HepG2 (cell line): ENCODE results near the gene TUBAL3. TPM values are rescaled to one million over a fixed set of nuclear protein-coding genes. Genes with fewer than 3 reads are reported as not detected.

Source experiments
- HCFC1 ChIP-seq: fragments of 150-350 bp; IDR thresholded peaks from 2 replicates; pipeline ENCODE4 v1.6.1; 2014; ENCODE audit warnings: low read depth, low read length
- HOXA3 ChIP-seq: sonication (generic); formaldehyde crosslinking; IDR thresholded peaks from 2 replicates; pipeline ENCODE4 v1.5.0; 2020; ENCODE audit warnings: missing genetic modification reagents
- KLF13 ChIP-seq: sonication (generic); formaldehyde crosslinking; IDR thresholded peaks from 2 replicates; pipeline ENCODE4 v1.4.0; 2020; ENCODE audit warnings: mild to moderate bottlenecking, missing genetic modification reagents
- MIXL1 ChIP-seq: IDR thresholded peaks from 2 replicates; pipeline ENCODE4 v1.6.1; 2016
- SIN3B ChIP-seq: fragments of 150-350 bp; IDR thresholded peaks from 2 replicates; pipeline ENCODE4 v1.6.1; 2014; ENCODE audit warnings: low read length
- STAG1 ChIP-seq: sonication (generic); formaldehyde crosslinking; IDR thresholded peaks from 2 replicates; pipeline ENCODE4 v1.4.0; 2020; ENCODE audit warnings: missing genetic modification reagents
- ZBTB20 ChIP-seq: sonication (generic); formaldehyde crosslinking; IDR thresholded peaks from 2 replicates; pipeline ENCODE4 v1.8.1; 2023; ENCODE audit warnings: missing genetic modification reagents, low read depth, mild to moderate bottlenecking, borderline replicate concordance
- ZNF24 ChIP-seq: fragments of 450-650 bp; IDR thresholded peaks from 2 replicates; pipeline ENCODE4 v1.6.1; 2017; ENCODE audit warnings: antibody characterized with exemption, mild to moderate bottlenecking
- polyA plus RNA-seq, 8 experiments: library from polyadenylated mRNA; depleted of rRNA in 3 of 8; stranded (reverse) in 7 of 8; unstranded in 1 of 8; fragments of >200 nt; fragmentation: Illumina TruSeq in 4 of 8; extraction: Trizol in 4 of 8; gene quantifications; 2 replicates each; pipeline versions ENCODE4 v1.2.1 to v1.2.3, GENCODE V29; 2011 to 2016; ENCODE audit warnings: low read depth in 4 of 8, missing spikeins in 1 of 8, mixed read lengths in 1 of 8; ENCODE audit not compliant: insufficient read depth in 1 of 8
- total RNA-seq, 5 experiments: library from RNA; depleted of rRNA; stranded (reverse); fragments of >200 nt; fragmentation: Illumina TruSeq; extraction: Trizol; gene quantifications; 2 replicates each; pipeline ENCODE4 v1.2.3, GENCODE V29; 2016; ENCODE audit warnings: low read depth in 1 of 5
- TF ChIP-seq, protein P1 (sequence below): sonication (generic); formaldehyde crosslinking; conservative IDR thresholded peaks from 2 replicates; pipeline ENCODE4 v1.4.0; 2020; ENCODE audit warnings: missing genetic modification reagents
- TF ChIP-seq, protein P2 (sequence below): sonication (generic); formaldehyde crosslinking; IDR thresholded peaks from 2 replicates; pipeline ENCODE4 v1.5.1; 2020; ENCODE audit warnings: missing genetic modification reagents, mild to moderate bottlenecking, borderline replicate concordance
- TF ChIP-seq, protein P3 (sequence below): IDR thresholded peaks from 2 replicates; pipeline ENCODE4 v1.6.1; 2016; ENCODE audit warnings: mild to moderate bottlenecking
- TF ChIP-seq, protein P4 (sequence below): sonication (generic); formaldehyde crosslinking; conservative IDR thresholded peaks from 2 replicates; pipeline ENCODE4 v1.4.0; 2020; ENCODE audit warnings: mild to moderate bottlenecking, missing genetic modification reagents, moderate library complexity

Gene TUBAL3
- total and polyA plus RNA-seq, 2 of the 13 experiments (the other 11 are each of a cell fraction or from before 2014, with no cell fraction given), result 0.07 to 0.26 TPM

DNA sequence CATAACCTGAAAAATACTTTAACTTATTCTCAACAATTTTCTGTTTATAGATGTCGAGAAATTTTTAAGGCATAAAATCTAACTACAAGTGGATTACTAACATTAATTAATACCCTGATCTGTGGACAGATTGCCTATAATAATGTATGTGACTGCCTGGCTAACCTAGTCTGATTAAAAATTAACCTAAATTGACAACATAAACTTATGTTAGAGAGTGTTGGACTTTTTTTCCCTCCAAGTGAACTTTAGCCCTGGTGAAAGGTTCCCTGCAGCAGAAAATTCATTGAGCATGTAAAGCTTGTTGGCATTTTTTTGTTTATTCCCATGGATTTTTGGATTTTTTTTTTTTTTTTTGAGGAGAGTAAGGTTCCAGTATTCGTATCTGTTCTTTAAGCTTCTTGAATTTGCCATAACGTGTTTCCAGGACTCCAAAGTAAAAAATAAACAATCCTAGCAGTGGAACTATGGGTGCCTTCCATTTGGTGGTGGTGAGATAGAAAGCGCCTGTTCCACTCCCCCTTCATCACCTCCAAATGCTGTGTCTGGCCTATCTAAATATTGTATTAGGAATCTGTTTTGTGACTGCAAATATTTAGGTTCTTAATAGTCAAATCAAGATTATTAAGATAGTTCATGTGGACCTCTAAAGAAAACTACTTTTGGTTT is 43.8 kb upstream of the TUBAL3 start (continued):
- TF ChIP-seq STAG1 (CRISPR knock-in tag) (0 out of 2 replicates have a peak, but pooled peaks have one; percentile 2), SIN3B (0 out of 2 replicates have a peak, but pooled peaks have one; percentile 6), ZBTB20 (peak; percentile 75; the same call in 1 of the 2 replicates), KLF13 (CRISPR knock-in tag) (no peak), HOXA3 (no peak), MIXL1 (CRISPR knock-in tag) (peak; percentile 26; the same call in 1 of the 2 replicates), HCFC1 (no peak), ZNF24 (no peak)
- TF ChIP-seq, protein P1, sequence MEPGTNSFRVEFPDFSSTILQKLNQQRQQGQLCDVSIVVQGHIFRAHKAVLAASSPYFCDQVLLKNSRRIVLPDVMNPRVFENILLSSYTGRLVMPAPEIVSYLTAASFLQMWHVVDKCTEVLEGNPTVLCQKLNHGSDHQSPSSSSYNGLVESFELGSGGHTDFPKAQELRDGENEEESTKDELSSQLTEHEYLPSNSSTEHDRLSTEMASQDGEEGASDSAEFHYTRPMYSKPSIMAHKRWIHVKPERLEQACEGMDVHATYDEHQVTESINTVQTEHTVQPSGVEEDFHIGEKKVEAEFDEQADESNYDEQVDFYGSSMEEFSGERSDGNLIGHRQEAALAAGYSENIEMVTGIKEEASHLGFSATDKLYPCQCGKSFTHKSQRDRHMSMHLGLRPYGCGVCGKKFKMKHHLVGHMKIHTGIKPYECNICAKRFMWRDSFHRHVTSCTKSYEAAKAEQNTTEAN (CRISPR knock-in tag), result 0 out of 2 replicates have a peak, but pooled peaks have one; percentile 13
- TF ChIP-seq, protein P2, sequence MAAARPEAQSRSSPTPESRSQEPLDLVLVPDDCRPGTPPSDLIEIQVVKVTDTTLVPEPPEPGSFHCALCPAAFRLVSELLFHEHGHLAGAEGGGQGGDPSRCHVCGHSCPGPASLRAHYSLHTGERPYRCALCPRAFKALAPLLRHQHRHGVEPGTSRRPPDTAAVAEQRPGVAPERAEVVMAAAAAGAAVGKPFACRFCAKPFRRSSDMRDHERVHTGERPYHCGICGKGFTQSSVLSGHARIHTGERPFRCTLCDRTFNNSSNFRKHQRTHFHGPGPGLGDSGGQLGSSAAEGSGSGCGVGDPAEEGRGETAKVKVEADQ (CRISPR knock-in tag), result no peak
- TF ChIP-seq, protein P3, sequence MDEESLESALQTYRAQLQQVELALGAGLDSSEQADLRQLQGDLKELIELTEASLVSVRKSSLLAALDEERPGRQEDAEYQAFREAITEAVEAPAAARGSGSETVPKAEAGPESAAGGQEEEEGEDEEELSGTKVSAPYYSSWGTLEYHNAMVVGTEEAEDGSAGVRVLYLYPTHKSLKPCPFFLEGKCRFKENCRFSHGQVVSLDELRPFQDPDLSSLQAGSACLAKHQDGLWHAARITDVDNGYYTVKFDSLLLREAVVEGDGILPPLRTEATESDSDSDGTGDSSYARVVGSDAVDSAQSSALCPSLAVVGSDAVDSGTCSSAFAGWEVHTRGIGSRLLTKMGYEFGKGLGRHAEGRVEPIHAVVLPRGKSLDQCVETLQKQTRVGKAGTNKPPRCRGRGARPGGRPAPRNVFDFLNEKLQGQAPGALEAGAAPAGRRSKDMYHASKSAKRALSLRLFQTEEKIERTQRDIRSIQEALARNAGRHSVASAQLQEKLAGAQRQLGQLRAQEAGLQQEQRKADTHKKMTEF (CRISPR knock-in tag), result 0 out of 2 replicates have a peak, but pooled peaks have one; percentile 12
- TF ChIP-seq, protein P4, sequence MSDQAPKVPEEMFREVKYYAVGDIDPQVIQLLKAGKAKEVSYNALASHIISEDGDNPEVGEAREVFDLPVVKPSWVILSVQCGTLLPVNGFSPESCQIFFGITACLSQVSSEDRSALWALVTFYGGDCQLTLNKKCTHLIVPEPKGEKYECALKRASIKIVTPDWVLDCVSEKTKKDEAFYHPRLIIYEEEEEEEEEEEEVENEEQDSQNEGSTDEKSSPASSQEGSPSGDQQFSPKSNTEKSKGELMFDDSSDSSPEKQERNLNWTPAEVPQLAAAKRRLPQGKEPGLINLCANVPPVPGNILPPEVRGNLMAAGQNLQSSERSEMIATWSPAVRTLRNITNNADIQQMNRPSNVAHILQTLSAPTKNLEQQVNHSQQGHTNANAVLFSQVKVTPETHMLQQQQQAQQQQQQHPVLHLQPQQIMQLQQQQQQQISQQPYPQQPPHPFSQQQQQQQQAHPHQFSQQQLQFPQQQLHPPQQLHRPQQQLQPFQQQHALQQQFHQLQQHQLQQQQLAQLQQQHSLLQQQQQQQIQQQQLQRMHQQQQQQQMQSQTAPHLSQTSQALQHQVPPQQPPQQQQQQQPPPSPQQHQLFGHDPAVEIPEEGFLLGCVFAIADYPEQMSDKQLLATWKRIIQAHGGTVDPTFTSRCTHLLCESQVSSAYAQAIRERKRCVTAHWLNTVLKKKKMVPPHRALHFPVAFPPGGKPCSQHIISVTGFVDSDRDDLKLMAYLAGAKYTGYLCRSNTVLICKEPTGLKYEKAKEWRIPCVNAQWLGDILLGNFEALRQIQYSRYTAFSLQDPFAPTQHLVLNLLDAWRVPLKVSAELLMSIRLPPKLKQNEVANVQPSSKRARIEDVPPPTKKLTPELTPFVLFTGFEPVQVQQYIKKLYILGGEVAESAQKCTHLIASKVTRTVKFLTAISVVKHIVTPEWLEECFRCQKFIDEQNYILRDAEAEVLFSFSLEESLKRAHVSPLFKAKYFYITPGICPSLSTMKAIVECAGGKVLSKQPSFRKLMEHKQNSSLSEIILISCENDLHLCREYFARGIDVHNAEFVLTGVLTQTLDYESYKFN (CRISPR knock-in tag), result peak; percentile 77
